HL-60 (cell line): ENCODE measurements around the gene C16orf74.

Experiments used
- POLR2AphosphoS5 ChIP-seq: IDR thresholded peaks from 2 replicates; pipeline ENCODE4 v1.6.1; 2012; ENCODE audit warnings: low read depth
- SPI1 ChIP-seq: IDR thresholded peaks from 2 replicates; pipeline ENCODE4 v1.6.1; 2012; ENCODE audit warnings: low read depth, mild to moderate bottlenecking, borderline replicate concordance
- TF ChIP-seq, protein P1 (sequence below): IDR thresholded peaks from one replicate; pipeline ENCODE4 v1.5.1; 2011; ENCODE audit warnings: low read length, control low read depth, inconsistent platforms; ENCODE audit not compliant: insufficient read depth
- TF ChIP-seq, protein P2 (sequence below): IDR thresholded peaks from 2 replicates; pipeline ENCODE4 v1.6.1; 2012; ENCODE audit warnings: low read depth; ENCODE audit not compliant: insufficient replicate concordance

DNA sequence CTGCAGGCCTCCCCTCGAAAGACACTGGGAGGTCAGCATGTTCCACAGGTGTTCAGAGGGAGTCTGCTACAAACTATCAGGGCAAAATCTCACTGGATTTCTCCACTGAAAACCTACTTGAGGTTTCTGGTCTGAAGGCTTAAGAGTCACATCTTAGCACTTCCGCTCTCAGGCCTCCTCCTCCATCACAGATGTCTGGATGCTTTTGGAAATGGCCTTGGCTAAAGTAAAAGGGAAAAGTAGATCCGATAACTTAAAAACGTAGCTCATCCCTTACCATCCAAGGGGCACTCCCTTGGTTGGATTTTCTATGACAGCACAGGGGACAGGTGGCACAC, 76.5 kb downstream of the C16orf74 start:
- TF ChIP-seq POLR2AphosphoS5 (peak; percentile 2; the same call in 1 of the 2 replicates), SPI1 (no peak)
- TF ChIP-seq, protein P1, sequence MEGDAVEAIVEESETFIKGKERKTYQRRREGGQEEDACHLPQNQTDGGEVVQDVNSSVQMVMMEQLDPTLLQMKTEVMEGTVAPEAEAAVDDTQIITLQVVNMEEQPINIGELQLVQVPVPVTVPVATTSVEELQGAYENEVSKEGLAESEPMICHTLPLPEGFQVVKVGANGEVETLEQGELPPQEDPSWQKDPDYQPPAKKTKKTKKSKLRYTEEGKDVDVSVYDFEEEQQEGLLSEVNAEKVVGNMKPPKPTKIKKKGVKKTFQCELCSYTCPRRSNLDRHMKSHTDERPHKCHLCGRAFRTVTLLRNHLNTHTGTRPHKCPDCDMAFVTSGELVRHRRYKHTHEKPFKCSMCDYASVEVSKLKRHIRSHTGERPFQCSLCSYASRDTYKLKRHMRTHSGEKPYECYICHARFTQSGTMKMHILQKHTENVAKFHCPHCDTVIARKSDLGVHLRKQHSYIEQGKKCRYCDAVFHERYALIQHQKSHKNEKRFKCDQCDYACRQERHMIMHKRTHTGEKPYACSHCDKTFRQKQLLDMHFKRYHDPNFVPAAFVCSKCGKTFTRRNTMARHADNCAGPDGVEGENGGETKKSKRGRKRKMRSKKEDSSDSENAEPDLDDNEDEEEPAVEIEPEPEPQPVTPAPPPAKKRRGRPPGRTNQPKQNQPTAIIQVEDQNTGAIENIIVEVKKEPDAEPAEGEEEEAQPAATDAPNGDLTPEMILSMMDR = no peak
- TF ChIP-seq, protein P2, sequence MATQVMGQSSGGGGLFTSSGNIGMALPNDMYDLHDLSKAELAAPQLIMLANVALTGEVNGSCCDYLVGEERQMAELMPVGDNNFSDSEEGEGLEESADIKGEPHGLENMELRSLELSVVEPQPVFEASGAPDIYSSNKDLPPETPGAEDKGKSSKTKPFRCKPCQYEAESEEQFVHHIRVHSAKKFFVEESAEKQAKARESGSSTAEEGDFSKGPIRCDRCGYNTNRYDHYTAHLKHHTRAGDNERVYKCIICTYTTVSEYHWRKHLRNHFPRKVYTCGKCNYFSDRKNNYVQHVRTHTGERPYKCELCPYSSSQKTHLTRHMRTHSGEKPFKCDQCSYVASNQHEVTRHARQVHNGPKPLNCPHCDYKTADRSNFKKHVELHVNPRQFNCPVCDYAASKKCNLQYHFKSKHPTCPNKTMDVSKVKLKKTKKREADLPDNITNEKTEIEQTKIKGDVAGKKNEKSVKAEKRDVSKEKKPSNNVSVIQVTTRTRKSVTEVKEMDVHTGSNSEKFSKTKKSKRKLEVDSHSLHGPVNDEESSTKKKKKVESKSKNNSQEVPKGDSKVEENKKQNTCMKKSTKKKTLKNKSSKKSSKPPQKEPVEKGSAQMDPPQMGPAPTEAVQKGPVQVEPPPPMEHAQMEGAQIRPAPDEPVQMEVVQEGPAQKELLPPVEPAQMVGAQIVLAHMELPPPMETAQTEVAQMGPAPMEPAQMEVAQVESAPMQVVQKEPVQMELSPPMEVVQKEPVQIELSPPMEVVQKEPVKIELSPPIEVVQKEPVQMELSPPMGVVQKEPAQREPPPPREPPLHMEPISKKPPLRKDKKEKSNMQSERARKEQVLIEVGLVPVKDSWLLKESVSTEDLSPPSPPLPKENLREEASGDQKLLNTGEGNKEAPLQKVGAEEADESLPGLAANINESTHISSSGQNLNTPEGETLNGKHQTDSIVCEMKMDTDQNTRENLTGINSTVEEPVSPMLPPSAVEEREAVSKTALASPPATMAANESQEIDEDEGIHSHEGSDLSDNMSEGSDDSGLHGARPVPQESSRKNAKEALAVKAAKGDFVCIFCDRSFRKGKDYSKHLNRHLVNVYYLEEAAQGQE = no peak
